Progenitor cell of endocrine pancreas (in vitro differentiated cells): ENCODE data around the gene PLCZ1. TPM values are rescaled to one million over a fixed set of nuclear protein-coding genes. Genes with fewer than 3 reads are reported as not detected.

Experiments used
- DNase-seq: peaks from one replicate; pipeline ENCODE4 v3.0.0; 2021; ENCODE audit warnings: low spot score; ENCODE audit not compliant: unreplicated experiment
- H3K27ac Mint-ChIP-seq: 2 replicates; pipeline ENCODE4 v1.8.0; 2021; ENCODE audit warnings: mild to moderate bottlenecking, moderate library complexity, mixed read lengths
- H3K27me3 Mint-ChIP-seq: 2 replicates; pipeline ENCODE4 v1.8.0; 2021; ENCODE audit warnings: mixed read lengths
- H3K36me3 Mint-ChIP-seq: 2 replicates; pipeline ENCODE4 v1.8.0; 2022; ENCODE audit warnings: mixed read lengths; ENCODE audit not compliant: insufficient read depth
- H3K4me1 Mint-ChIP-seq: 2 replicates; pipeline ENCODE4 v1.8.0; 2021; ENCODE audit warnings: low read depth, mixed read lengths
- H3K4me3 Mint-ChIP-seq: 2 replicates; pipeline ENCODE4 v1.8.0; 2021; ENCODE audit warnings: low read depth, mild to moderate bottlenecking, moderate library complexity, mixed read lengths
- H3K9me3 Mint-ChIP-seq: 2 replicates; pipeline ENCODE4 v1.8.0; 2021; ENCODE audit warnings: low read depth, mixed read lengths
- total RNA-seq: library from RNA; stranded (reverse); gene quantifications from 2 replicates; pipeline ENCODE4 v1.2.1, GENCODE V29; 2021
- TF ChIP-seq, protein P1 (sequence below): fragments of 200-600 bp; sonication (generic); IDR thresholded peaks from one replicate; pipeline ENCODE4 v1.5.0; 2021; ENCODE audit warnings: antibody characterized with exemption, mild to moderate bottlenecking; ENCODE audit not compliant: unreplicated experiment

PLCZ1 gene
- total RNA-seq, 1 donor from 2014 or later: not detected

DNA sequence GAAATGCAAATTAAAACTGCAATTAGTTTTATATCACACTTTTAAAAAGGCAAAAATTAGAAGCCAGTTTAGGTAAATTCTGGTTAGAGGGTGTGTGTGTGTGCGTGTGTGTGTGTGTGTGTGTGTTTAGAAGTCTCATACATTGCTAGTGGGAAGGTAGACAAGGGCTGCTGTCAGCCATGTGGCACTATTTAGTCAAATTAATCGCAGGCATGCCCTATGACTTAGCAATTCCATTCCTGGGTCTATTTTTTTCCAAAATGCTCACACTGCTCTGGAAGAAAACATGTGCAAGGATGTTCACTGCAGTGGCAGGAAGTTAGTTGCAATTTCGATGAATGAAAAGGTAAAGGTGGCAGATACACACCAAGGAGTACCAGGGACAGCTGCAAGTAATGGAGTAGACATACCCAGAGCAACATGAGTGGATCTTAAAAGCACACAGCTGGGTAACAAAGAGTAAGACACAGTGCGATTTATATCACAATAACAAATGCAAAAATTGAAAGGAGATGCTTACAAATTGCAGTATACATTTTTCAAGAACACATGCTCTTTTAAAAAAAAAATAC, 11.7 kb upstream of the PLCZ1 start:
- Mint-ChIP-seq H3K27ac (no peak overlapping the region), H3K27me3 (peaks cover 12% of the 10 kb centered on the region), H3K9me3 (peaks cover 4% of the 10 kb centered on the region), H3K36me3 (no peaks in the 10 kb centered on the region), H3K4me1 (peaks cover 41% of the 10 kb centered on the region), H3K4me3 (no peak overlapping the region)
- DNase-seq: no peak
- TF ChIP-seq, protein P1, sequence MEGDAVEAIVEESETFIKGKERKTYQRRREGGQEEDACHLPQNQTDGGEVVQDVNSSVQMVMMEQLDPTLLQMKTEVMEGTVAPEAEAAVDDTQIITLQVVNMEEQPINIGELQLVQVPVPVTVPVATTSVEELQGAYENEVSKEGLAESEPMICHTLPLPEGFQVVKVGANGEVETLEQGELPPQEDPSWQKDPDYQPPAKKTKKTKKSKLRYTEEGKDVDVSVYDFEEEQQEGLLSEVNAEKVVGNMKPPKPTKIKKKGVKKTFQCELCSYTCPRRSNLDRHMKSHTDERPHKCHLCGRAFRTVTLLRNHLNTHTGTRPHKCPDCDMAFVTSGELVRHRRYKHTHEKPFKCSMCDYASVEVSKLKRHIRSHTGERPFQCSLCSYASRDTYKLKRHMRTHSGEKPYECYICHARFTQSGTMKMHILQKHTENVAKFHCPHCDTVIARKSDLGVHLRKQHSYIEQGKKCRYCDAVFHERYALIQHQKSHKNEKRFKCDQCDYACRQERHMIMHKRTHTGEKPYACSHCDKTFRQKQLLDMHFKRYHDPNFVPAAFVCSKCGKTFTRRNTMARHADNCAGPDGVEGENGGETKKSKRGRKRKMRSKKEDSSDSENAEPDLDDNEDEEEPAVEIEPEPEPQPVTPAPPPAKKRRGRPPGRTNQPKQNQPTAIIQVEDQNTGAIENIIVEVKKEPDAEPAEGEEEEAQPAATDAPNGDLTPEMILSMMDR: no peak

DNA sequence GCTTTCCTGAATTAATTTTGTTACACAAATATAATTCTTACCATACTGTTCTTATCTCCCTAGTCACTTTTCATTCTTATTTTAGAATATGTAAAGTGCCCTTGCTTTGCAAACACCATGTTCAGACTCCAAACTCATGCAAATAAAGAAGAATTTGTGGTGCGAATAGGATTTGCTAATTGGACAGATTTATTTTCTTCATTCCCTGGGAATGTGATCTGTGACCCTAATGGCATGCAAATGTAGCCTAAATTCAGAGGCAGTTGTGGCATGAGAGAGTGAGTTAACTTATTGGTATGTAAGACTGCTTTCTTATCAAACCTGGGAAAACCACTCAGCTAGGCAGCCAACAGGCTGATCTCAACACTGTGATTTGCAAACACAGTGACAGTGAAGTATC, 10.1 kb upstream of the PLCZ1 start:
- TF ChIP-seq, protein P1: no peak
- Mint-ChIP-seq H3K4me1 (peaks cover 26% of the 10 kb centered on the region), H3K36me3 (no peaks in the 10 kb centered on the region), H3K9me3 (peaks cover 10% of the 10 kb centered on the region), H3K27ac (no peak overlapping the region), H3K27me3 (no peaks in the 10 kb centered on the region), H3K4me3 (no peak overlapping the region)
- no peak for DNase-seq

DNA sequence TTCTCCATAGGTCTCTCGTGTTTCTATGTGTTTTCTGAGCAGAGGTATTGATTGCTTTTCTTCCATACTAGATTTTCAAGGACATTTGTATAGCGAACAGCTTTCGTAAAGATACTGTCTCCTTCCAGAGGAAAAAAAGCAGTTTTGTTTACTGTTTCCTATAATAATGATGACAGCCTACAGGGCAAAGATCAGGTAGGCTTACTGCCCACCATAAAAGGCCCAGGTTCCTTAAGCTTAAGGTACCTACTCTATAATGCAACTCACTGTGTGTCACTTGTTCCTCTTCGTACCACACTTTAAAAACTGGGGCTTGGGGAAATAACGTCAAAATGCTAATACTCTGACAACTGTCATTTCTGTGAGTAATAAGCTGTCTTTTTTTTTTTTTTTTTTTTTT, 6.7 kb downstream of the PLCZ1 start:
- Mint-ChIP-seq H3K4me3 (no peak overlapping the region), H3K36me3 (peaks cover 3% of the 10 kb centered on the region), H3K27me3 (no peaks in the 10 kb centered on the region)

DNA sequence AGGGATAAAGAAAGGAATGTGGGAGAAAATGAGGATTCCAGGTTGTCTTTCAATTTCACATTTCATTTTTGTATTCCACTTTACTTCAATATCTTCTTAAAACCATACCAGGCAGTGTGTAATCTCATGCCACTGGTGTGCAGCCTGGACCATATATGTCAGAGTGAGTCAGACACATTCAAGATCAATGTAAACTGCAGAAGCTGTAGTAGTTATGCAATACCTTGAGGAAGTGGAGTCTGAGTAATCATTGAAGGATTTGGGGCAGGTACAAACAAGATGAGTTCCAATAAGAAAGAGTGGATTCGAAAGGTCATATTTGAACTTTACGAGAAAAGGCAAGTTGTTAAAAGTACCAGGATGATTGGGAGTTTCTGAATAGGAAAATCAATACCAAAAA, 14.1 kb downstream of the PLCZ1 start:
- Mint-ChIP-seq H3K4me3 (no peak overlapping the region), H3K27me3 (no peaks in the 10 kb centered on the region), H3K27ac (no peak overlapping the region), H3K9me3 (peaks cover 6% of the 10 kb centered on the region), H3K4me1 (peaks cover 9% of the 10 kb centered on the region), H3K36me3 (no peaks in the 10 kb centered on the region)
- DNase-seq: no peak
- TF ChIP-seq, protein P1: no peak

More for the DNA sequence above, 6.7 kb downstream of the PLCZ1 start:
- Mint-ChIP-seq H3K9me3 (peaks cover 18% of the 10 kb centered on the region), H3K4me1 (peaks cover 16% of the 10 kb centered on the region), H3K27ac (no peak overlapping the region)
- TF ChIP-seq, protein P1: no peak
- no peak for DNase-seq

DNA sequence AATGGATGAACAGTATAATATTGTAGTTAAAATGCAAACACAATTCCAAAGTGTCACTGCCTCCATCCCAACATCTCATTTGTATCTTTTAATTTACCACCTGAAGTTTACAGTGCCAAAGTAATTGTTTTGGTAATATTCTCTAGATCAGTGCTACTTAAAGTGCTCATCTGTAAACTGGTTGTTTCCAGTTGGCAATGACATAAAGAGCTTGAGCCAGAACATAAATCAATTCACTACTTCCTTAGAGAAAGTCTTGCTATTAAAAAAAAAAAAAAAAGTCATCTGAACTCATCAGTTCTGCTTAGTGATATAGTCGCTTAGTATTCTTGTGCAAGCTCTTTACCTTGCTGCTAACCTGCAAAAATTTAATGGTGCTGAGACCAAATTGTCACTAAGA, 16.4 kb downstream of the PLCZ1 start:
- DNase-seq: no peak
- no peaks in the 10 kb centered on the region for H3K36me3 Mint-ChIP-seq
- H3K27me3 Mint-ChIP-seq: no peaks in the 10 kb centered on the region
- H3K4me3 Mint-ChIP-seq: no peak overlapping the region
- peaks cover 8% of the 10 kb centered on the region for H3K9me3 Mint-ChIP-seq
- no peak overlapping the region for H3K27ac Mint-ChIP-seq
- TF ChIP-seq, protein P1: no peak
- peaks cover 2% of the 10 kb centered on the region for H3K4me1 Mint-ChIP-seq
